ENCODE results near the gene SLC18B1. TPM values are rescaled to one million over a fixed set of nuclear protein-coding genes. Genes with fewer than 3 reads are reported as not detected.

The SLC18B1 gene
- total RNA-seq, 4 donors from 2014 or later: 3.9 to 12.3 (median 6.6) TPM

GRCh38 chr6:132748446-132748845, 50.0 kb downstream of the SLC18B1 start:
- H3K36me3 ChIP-seq: no peaks in the 10 kb centered on the region
- H3K4me3 ChIP-seq: no peak overlapping the region
- WGBS, 2 donors: 92 to 100% methylated on average over 1 of the region's 1 CpG
- DNase-seq (ENCODE audit: low spot score in 2 of 2): no peak
- TF ChIP-seq POLR2A (IDR thresholded peaks at IDR 0.05) (no peak), CTCF (IDR thresholded peaks at IDR 0.05) (no peak), EP300 (IDR thresholded peaks at IDR 0.05) (no peak)
- no peaks in the 10 kb centered on the region for H3K4me1 ChIP-seq
- H3K27me3 ChIP-seq: no peaks in the 10 kb centered on the region
- no peaks in the 10 kb centered on the region for H3K9me3 ChIP-seq
- no peak overlapping the region for H3K27ac ChIP-seq

GRCh38 chr6:132746048-132746447, 52.4 kb downstream of the SLC18B1 start:
- no peak overlapping the region for H3K4me3 ChIP-seq
- TF ChIP-seq POLR2A (IDR thresholded peaks at IDR 0.05): no peak
- TF ChIP-seq EP300 (IDR thresholded peaks at IDR 0.05): no peak
- no peak for TF ChIP-seq CTCF (IDR thresholded peaks at IDR 0.05)
- H3K4me1 ChIP-seq: no peaks in the 10 kb centered on the region
- no peaks in the 10 kb centered on the region for H3K9me3 ChIP-seq
- DNase-seq (ENCODE audit: low spot score in 2 of 2): no peak
- no peaks in the 10 kb centered on the region for H3K36me3 ChIP-seq
- H3K27ac ChIP-seq: no peak overlapping the region
- no peaks in the 10 kb centered on the region for H3K27me3 ChIP-seq
- 69 to 83% methylated on average over 1 of the region's 1 CpG for WGBS, 2 donors

GRCh38 chr6:132742495-132742894, 55.9 kb downstream of the SLC18B1 start:
- H3K9me3 ChIP-seq: no peaks in the 10 kb centered on the region
- peak overlapping the region in 2 of 4 donors; percentile 47 to 52 for H3K27ac ChIP-seq
- no peak overlapping the region for H3K4me3 ChIP-seq
- no peak for TF ChIP-seq CTCF (IDR thresholded peaks at IDR 0.05)
- no peak for TF ChIP-seq POLR2A (IDR thresholded peaks at IDR 0.05)
- peak; percentile 56 to 79 for TF ChIP-seq EP300 (IDR thresholded peaks at IDR 0.05)
- WGBS, 2 donors: 82% methylated on average over 4 of the region's 4 CpGs
- H3K4me1 ChIP-seq: no peaks in the 10 kb centered on the region
- no peaks in the 10 kb centered on the region for H3K27me3 ChIP-seq
- DNase-seq (ENCODE audit: low spot score in 2 of 2): no peak
- H3K36me3 ChIP-seq: no peaks in the 10 kb centered on the region

- Histone ChIP-seq H3K4me3 (no peak overlapping the region), H3K27ac (no peak overlapping the region), H3K27me3 (no peaks in the 10 kb centered on the region), H3K9me3 (no peaks in the 10 kb centered on the region), H3K36me3 (no peaks in the 10 kb centered on the region), H3K4me1 (no peaks in the 10 kb centered on the region)
- 55 to 63% methylated on average over 1 of the region's 1 CpG for WGBS, 2 donors
- TF ChIP-seq CTCF (IDR thresholded peaks at IDR 0.05) (no peak), POLR2A (IDR thresholded peaks at IDR 0.05) (no peak), EP300 (IDR thresholded peaks at IDR 0.05) (no peak)
- no peak for DNase-seq (ENCODE audit: low spot score in 2 of 2)
Observed at GRCh38 chr6:132741281-132741680, 57.2 kb downstream of the SLC18B1 start.

- WGBS, 2 donors: 68 to 77% methylated on average over 1 of the region's 1 CpG
Observed at GRCh38 chr6:132736239-132736638, 62.2 kb downstream of the SLC18B1 start.

More at GRCh38 chr6:132736239-132736638, 62.2 kb downstream of the SLC18B1 start:
- H3K9me3 ChIP-seq: no peaks in the 10 kb centered on the region
- H3K36me3 ChIP-seq: no peaks in the 10 kb centered on the region
- TF ChIP-seq CTCF (IDR thresholded peaks at IDR 0.05) (no peak), EP300 (IDR thresholded peaks at IDR 0.05) (no peak), POLR2A (IDR thresholded peaks at IDR 0.05) (no peak)
- H3K4me1 ChIP-seq: peaks cover 0 to 7% (median 0%) of the 10 kb centered on the region in 4 donors
- no peak overlapping the region for H3K4me3 ChIP-seq
- no peak for DNase-seq (ENCODE audit: low spot score in 2 of 2)
- no peak overlapping the region for H3K27ac ChIP-seq
- no peaks in the 10 kb centered on the region for H3K27me3 ChIP-seq
